ENCODE results near the gene TTC7B. TPM values are rescaled to one million over a fixed set of nuclear protein-coding genes. Genes with fewer than 3 reads are reported as not detected.

Gene TTC7B
- total and polyA plus RNA-seq, 2 experiments from 2014 or later, result 7.9 to 28.6 TPM

- Mint-ChIP-seq H3K36me3 (ENCODE audit: low read depth) (no peaks in the 10 kb centered on the region; the same call in 2 of the 3 replicates), H3K9me3 (no peaks in the 10 kb centered on the region; the same call in 2 of the 3 replicates), H3K4me3 (no peak overlapping the region), H3K4me1 (peaks cover 24% of the 10 kb centered on the region), H3K27ac (no peak overlapping the region), H3K27me3 (ENCODE audit: insufficient read depth, low read depth, poor library complexity) (peaks cover 4% of the 10 kb centered on the region)
- Histone ChIP-seq H2AFZ (no peak overlapping the region), H3K4me2 (no peak overlapping the region), H3K4me3 (no peak overlapping the region), H3K27me3 (ENCODE audit: insufficient read depth) (no peaks in the 10 kb centered on the region), H3K4me1 (ENCODE audit: insufficient read depth) (peaks cover 12% of the 10 kb centered on the region), H3K9me2 (ENCODE audit: insufficient read depth) (peaks cover 15% of the 10 kb centered on the region), H3F3A (replicated peaks; ENCODE audit: low read depth) (no peaks in the 10 kb centered on the region), H3K36me3 (ENCODE audit: insufficient read depth) (no peaks in the 10 kb centered on the region), H4K20me1 (replicated peaks; ENCODE audit: insufficient read depth) (no peaks in the 10 kb centered on the region), H3K79me2 (replicated peaks; ENCODE audit: insufficient read depth) (no peaks in the 10 kb centered on the region), H3K27ac (ENCODE audit: low read depth) (no peak overlapping the region)
- ATAC-seq, result no peak
- no peak for DNase-seq (ENCODE audit: low spot score)
- TF ChIP-seq JUNB (IDR thresholded peaks at IDR 0.05; ENCODE audit: unreplicated experiment) (no peak), ETS1 (IDR thresholded peaks at IDR 0.05) (no peak), EZH2 (IDR thresholded peaks at IDR 0.05; ENCODE audit: low read depth, unreplicated experiment) (no peak), EZH2phosphoT487 (IDR thresholded peaks at IDR 0.05; ENCODE audit: unreplicated experiment) (no peak), ZNF331 (CRISPR knock-in tag; IDR thresholded peaks at IDR 0.05; ENCODE audit: low read depth) (no peak), ZNF114 (CRISPR knock-in tag; IDR thresholded peaks at IDR 0.05) (no peak), STAT1 (IDR thresholded peaks at IDR 0.05; ENCODE audit: unreplicated experiment) (no peak), NANOG (IDR thresholded peaks at IDR 0.05; ENCODE audit: borderline replicate concordance) (no peak), CTCF (conservative IDR thresholded peaks at IDR 0.05; ENCODE audit: low read depth in 2 of 2) (no peak), POLR2AphosphoS5 (IDR thresholded peaks at IDR 0.05; ENCODE audit: low read depth) (no peak), CREB1 (CRISPR knock-in tag; IDR thresholded peaks at IDR 0.05; ENCODE audit: low read depth) (no peak)
- TF ChIP-seq, protein P1, sequence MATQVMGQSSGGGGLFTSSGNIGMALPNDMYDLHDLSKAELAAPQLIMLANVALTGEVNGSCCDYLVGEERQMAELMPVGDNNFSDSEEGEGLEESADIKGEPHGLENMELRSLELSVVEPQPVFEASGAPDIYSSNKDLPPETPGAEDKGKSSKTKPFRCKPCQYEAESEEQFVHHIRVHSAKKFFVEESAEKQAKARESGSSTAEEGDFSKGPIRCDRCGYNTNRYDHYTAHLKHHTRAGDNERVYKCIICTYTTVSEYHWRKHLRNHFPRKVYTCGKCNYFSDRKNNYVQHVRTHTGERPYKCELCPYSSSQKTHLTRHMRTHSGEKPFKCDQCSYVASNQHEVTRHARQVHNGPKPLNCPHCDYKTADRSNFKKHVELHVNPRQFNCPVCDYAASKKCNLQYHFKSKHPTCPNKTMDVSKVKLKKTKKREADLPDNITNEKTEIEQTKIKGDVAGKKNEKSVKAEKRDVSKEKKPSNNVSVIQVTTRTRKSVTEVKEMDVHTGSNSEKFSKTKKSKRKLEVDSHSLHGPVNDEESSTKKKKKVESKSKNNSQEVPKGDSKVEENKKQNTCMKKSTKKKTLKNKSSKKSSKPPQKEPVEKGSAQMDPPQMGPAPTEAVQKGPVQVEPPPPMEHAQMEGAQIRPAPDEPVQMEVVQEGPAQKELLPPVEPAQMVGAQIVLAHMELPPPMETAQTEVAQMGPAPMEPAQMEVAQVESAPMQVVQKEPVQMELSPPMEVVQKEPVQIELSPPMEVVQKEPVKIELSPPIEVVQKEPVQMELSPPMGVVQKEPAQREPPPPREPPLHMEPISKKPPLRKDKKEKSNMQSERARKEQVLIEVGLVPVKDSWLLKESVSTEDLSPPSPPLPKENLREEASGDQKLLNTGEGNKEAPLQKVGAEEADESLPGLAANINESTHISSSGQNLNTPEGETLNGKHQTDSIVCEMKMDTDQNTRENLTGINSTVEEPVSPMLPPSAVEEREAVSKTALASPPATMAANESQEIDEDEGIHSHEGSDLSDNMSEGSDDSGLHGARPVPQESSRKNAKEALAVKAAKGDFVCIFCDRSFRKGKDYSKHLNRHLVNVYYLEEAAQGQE (IDR thresholded peaks at IDR 0.05; ENCODE audit: unreplicated experiment), result no peak
- TF ChIP-seq, protein P2, sequence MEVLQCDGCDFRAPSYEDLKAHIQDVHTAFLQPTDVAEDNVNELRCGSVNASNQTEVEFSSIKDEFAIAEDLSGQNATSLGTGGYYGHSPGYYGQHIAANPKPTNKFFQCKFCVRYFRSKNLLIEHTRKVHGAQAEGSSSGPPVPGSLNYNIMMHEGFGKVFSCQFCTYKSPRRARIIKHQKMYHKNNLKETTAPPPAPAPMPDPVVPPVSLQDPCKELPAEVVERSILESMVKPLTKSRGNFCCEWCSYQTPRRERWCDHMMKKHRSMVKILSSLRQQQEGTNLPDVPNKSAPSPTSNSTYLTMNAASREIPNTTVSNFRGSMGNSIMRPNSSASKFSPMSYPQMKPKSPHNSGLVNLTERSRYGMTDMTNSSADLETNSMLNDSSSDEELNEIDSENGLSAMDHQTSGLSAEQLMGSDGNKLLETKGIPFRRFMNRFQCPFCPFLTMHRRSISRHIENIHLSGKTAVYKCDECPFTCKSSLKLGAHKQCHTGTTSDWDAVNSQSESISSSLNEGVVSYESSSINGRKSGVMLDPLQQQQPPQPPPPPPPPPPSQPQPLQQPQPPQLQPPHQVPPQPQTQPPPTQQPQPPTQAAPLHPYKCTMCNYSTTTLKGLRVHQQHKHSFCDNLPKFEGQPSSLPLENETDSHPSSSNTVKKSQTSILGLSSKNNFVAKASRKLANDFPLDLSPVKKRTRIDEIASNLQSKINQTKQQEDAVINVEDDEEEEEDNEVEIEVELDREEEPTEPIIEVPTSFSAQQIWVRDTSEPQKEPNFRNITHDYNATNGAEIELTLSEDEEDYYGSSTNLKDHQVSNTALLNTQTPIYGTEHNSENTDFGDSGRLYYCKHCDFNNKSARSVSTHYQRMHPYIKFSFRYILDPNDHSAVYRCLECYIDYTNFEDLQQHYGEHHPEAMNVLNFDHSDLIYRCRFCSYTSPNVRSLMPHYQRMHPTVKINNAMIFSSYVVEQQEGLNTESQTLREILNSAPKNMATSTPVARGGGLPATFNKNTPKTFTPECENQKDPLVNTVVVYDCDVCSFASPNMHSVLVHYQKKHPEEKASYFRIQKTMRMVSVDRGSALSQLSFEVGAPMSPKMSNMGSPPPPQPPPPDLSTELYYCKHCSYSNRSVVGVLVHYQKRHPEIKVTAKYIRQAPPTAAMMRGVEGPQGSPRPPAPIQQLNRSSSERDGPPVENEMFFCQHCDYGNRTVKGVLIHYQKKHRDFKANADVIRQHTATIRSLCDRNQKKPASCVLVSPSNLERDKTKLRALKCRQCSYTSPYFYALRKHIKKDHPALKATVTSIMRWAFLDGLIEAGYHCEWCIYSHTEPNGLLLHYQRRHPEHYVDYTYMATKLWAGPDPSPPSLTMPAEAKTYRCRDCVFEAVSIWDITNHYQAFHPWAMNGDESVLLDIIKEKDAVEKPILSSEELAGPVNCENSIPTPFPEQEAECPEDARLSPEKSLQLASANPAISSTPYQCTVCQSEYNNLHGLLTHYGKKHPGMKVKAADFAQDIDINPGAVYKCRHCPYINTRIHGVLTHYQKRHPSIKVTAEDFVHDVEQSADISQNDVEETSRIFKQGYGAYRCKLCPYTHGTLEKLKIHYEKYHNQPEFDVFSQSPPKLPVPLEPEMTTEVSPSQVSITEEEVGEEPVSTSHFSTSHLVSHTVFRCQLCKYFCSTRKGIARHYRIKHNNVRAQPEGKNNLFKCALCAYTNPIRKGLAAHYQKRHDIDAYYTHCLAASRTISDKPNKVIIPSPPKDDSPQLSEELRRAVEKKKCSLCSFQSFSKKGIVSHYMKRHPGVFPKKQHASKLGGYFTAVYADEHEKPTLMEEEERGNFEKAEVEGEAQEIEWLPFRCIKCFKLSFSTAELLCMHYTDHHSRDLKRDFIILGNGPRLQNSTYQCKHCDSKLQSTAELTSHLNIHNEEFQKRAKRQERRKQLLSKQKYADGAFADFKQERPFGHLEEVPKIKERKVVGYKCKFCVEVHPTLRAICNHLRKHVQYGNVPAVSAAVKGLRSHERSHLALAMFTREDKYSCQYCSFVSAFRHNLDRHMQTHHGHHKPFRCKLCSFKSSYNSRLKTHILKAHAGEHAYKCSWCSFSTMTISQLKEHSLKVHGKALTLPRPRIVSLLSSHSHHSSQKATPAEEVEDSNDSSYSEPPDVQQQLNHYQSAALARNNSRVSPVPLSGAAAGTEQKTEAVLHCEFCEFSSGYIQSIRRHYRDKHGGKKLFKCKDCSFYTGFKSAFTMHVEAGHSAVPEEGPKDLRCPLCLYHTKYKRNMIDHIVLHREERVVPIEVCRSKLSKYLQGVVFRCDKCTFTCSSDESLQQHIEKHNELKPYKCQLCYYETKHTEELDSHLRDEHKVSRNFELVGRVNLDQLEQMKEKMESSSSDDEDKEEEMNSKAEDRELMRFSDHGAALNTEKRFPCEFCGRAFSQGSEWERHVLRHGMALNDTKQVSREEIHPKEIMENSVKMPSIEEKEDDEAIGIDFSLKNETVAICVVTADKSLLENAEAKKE (CRISPR knock-in tag; IDR thresholded peaks at IDR 0.05), result no peak
Observed at GRCh38 chr14:90626550-90626949, 189.7 kb downstream of the TTC7B start.

Measured in GM23338 (cell line).